HepG2 (cell line): ENCODE measurements around the gene BYSL. TPM values are rescaled to one million over a fixed set of nuclear protein-coding genes. Genes with fewer than 3 reads are reported as not detected.

Source experiments
- ATAC-seq: fragments of 200-7000 bp; cut with Tn5 transposase; 3 replicates; pipeline ENCODE4 v1.9.1; 2020; ENCODE audit warnings: mild to moderate bottlenecking, moderate library complexity
- BruUV-seq: library from RNA; stranded (reverse); fragments of 400-500 nt; replicated peaks from 2 replicates; lab custom pipeline; 2021; lab: Mats Ljungman, UMichigan
- CTCF ChIA-PET: fragments of 300-600 bp; formaldehyde crosslinking; extraction: SDS; loops from one replicate; lab custom pipeline; 2021; ENCODE audit warnings: low total read pairs, inconsistent platforms, low intra/inter-chr PET ratio; lab: Yijun Ruan, JAX
- POLR2A ChIA-PET: fragments of 350-600 bp; sonication (Branson Sonifier 250); formaldehyde crosslinking; loops from one replicate; lab custom pipeline; 2020; ENCODE audit warnings: antibody characterized with exemption, inconsistent platforms; lab: Yijun Ruan, JAX
- DNase-seq: peaks from one replicate; pipeline ENCODE4 v3.0.0-alpha.2; 2015; ENCODE audit warnings: low spot score
- FAIRE-seq: peaks from 3 replicates; lab custom pipeline; 2011; peaks lifted over from hg19 to GRCh38; lab: Jason Lieb, UNC
- H2AFZ ChIP-seq: one replicate; pipeline ENCODE4 v1.6.1; 2011; ENCODE audit warnings: low read length, inconsistent platforms
- H3K27ac ChIP-seq: fragments of 300-600 bp; 3 replicates; pipeline ENCODE4 v1.8.0; 2011; ENCODE audit warnings: mixed run types, mild to moderate bottlenecking, mixed read lengths, low read length, inconsistent platforms; ENCODE audit not compliant: insufficient read depth; ENCODE audit errors: extremely low read length
- H3K27me3 ChIP-seq, 2 experiments: fragments of 200-600 bp in 1 of 2; 2 replicates in 1 of 2; 3 replicates in 1 of 2; pipeline versions ENCODE4 v1.6.0 to v1.8.0; 2011; ENCODE audit warnings: low read length in 2 of 2, mild to moderate bottlenecking in 2 of 2, moderate library complexity in 2 of 2, inconsistent platforms in 1 of 2; ENCODE audit not compliant: insufficient read depth in 2 of 2, control insufficient read depth in 1 of 2
- H3K36me3 ChIP-seq, 2 experiments: fragments of 200-600 bp in 1 of 2; replicated peaks in 1 of 2; 2 replicates in 1 of 2; 3 replicates in 1 of 2; pipeline versions ENCODE4 v1.5.1 to v1.8.0; 2011; ENCODE audit warnings: low read length in 2 of 2, inconsistent platforms in 1 of 2; ENCODE audit not compliant: insufficient read depth in 2 of 2, control insufficient read depth in 1 of 2
- H3K4me1 ChIP-seq: 2 replicates; pipeline ENCODE4 v1.5.1; 2012; ENCODE audit warnings: low read length, inconsistent platforms; ENCODE audit not compliant: insufficient read depth
- H3K4me2 ChIP-seq: 2 replicates; pipeline ENCODE4 v1.6.0; 2011; ENCODE audit warnings: low read depth, low read length, inconsistent platforms
- H3K4me3 ChIP-seq, 3 experiments: fragments of 200-600 bp in 1 of 3; sonication (generic), shearing (Covaris generic) in 1 of 3; replicated peaks in 1 of 3; 2 replicates each; pipeline ENCODE4 v1.5.1; 2011 to 2016; ENCODE audit warnings: low read length in 3 of 3, inconsistent platforms in 2 of 3, low read depth in 2 of 3, mild to moderate bottlenecking in 2 of 3, control low read depth in 1 of 3, mixed read lengths in 1 of 3; ENCODE audit not compliant: insufficient read depth in 1 of 3
- H3K79me2 ChIP-seq: one replicate; pipeline ENCODE4 v1.6.1; 2011; ENCODE audit warnings: low read length, inconsistent platforms; ENCODE audit not compliant: insufficient read depth
- H3K9ac ChIP-seq: 2 replicates; pipeline ENCODE4 v1.6.0; 2011; ENCODE audit warnings: mild to moderate bottlenecking, low read depth, low read length, inconsistent platforms; ENCODE audit not compliant: insufficient read depth
- H3K9me3 ChIP-seq: 2 replicates; pipeline ENCODE4 v1.5.1; 2012; ENCODE audit warnings: mild to moderate bottlenecking, low read length
- H4K20me1 ChIP-seq: 2 replicates; pipeline ENCODE4 v1.6.0; 2011; ENCODE audit warnings: inconsistent platforms, mild to moderate bottlenecking, low read length, moderate library complexity; ENCODE audit not compliant: insufficient read depth
- DDIT3 ChIP-seq: sonication (generic); formaldehyde crosslinking; IDR thresholded peaks from 2 replicates; pipeline ENCODE4 v1.4.0; 2020; ENCODE audit warnings: mild to moderate bottlenecking, missing genetic modification reagents
- FOSL2 ChIP-seq: sonication (generic); formaldehyde crosslinking; IDR thresholded peaks from 2 replicates; pipeline ENCODE4 v1.4.0; 2020; ENCODE audit warnings: missing genetic modification reagents
- IKZF4 ChIP-seq: sonication (generic); formaldehyde crosslinking; IDR thresholded peaks from 2 replicates; pipeline ENCODE4 v1.5.1; 2020; ENCODE audit warnings: borderline replicate concordance, mild to moderate bottlenecking, low read depth, missing genetic modification reagents; ENCODE audit errors: not compliant biosample characterization
- ISX ChIP-seq: sonication (generic); formaldehyde crosslinking; conservative IDR thresholded peaks from 2 replicates; pipeline ENCODE4 v1.5.0; 2020; ENCODE audit warnings: missing genetic modification reagents
- NR2C2 ChIP-seq: sonication (generic); formaldehyde crosslinking; IDR thresholded peaks from 2 replicates; pipeline ENCODE4 v1.4.0; 2020; ENCODE audit warnings: missing genetic modification reagents, mild to moderate bottlenecking, moderate library complexity, borderline replicate concordance
- SKI ChIP-seq: fragments of 450-650 bp; IDR thresholded peaks from one replicate; pipeline ENCODE4 v1.6.1; 2018; ENCODE audit warnings: mild to moderate bottlenecking; ENCODE audit not compliant: partially characterized antibody
- SSRP1 ChIP-seq: IDR thresholded peaks from 2 replicates; pipeline ENCODE4 v1.6.1; 2016; ENCODE audit warnings: control low read depth
- TARDBP ChIP-seq: sonication (generic); formaldehyde crosslinking; IDR thresholded peaks from 2 replicates; pipeline ENCODE4 v1.8.0; 2022; ENCODE audit warnings: mild to moderate bottlenecking, missing genetic modification reagents
- TCF7L2 ChIP-seq: IDR thresholded peaks from 2 replicates; pipeline ENCODE4 v1.6.1; 2011; ENCODE audit warnings: mild to moderate bottlenecking, low read depth, low read length, moderate library complexity
- ZNF710 ChIP-seq: sonication (generic); formaldehyde crosslinking; IDR thresholded peaks from 2 replicates; pipeline ENCODE4 v1.5.0; 2020; ENCODE audit warnings: mild to moderate bottlenecking, missing genetic modification reagents, borderline replicate concordance
- ZNF879 ChIP-seq: sonication (generic); formaldehyde crosslinking; IDR thresholded peaks from 2 replicates; pipeline ENCODE4 v1.8.1; 2023; ENCODE audit warnings: missing genetic modification reagents
- WGBS: methylation state at CpG from one replicate; pipeline ENCODE4 v1.1.6; 2017; ENCODE audit warnings: low lambda C conversion rate; 5-methylcytosine and 5-hydroxymethylcytosine counted together
- in situ Hi-C: cut with HindIII; loops from 2 replicates; pipeline ENCODE4 v1.10.0; 2017; ENCODE audit warnings: low pct_unique_long_range_greater_than_20kb; ENCODE audit not compliant: extremely low pct_ligation_motif_present
- intact Hi-C: fragments of 100-400 bp; cut with micrococcal nuclease; formaldehyde crosslinking; loops from one replicate; pipeline ENCODE4 v1.10.0; 2022; ENCODE audit not compliant: unreplicated experiment
- polyA plus RNA-seq, 8 experiments: library from polyadenylated mRNA; depleted of rRNA in 3 of 8; stranded (reverse) in 7 of 8; unstranded in 1 of 8; fragments of >200 nt; fragmentation: Illumina TruSeq in 4 of 8; extraction: Trizol in 4 of 8; gene quantifications; 2 replicates each; pipeline versions ENCODE4 v1.2.1 to v1.2.3, GENCODE V29; 2011 to 2016; ENCODE audit warnings: low read depth in 4 of 8, missing spikeins in 1 of 8, mixed read lengths in 1 of 8; ENCODE audit not compliant: insufficient read depth in 1 of 8
- total RNA-seq, 5 experiments: library from RNA; depleted of rRNA; stranded (reverse); fragments of >200 nt; fragmentation: Illumina TruSeq; extraction: Trizol; gene quantifications; 2 replicates each; pipeline ENCODE4 v1.2.3, GENCODE V29; 2016; ENCODE audit warnings: low read depth in 1 of 5
- TF ChIP-seq, protein P1 (sequence below): sonication (generic); formaldehyde crosslinking; IDR thresholded peaks from 2 replicates; pipeline ENCODE4 v1.4.0; 2020; ENCODE audit warnings: mild to moderate bottlenecking, missing genetic modification reagents
- TF ChIP-seq, protein P2 (sequence below): sonication (generic); formaldehyde crosslinking; IDR thresholded peaks from 2 replicates; pipeline ENCODE4 v1.4.0; 2020; ENCODE audit warnings: mild to moderate bottlenecking, missing genetic modification reagents

Gene BYSL
- total and polyA plus RNA-seq, 2 of the 13 experiments (the other 11 are each of a cell fraction or from before 2014, with no cell fraction given) = 27.9 to 28.6 TPM

DNA sequence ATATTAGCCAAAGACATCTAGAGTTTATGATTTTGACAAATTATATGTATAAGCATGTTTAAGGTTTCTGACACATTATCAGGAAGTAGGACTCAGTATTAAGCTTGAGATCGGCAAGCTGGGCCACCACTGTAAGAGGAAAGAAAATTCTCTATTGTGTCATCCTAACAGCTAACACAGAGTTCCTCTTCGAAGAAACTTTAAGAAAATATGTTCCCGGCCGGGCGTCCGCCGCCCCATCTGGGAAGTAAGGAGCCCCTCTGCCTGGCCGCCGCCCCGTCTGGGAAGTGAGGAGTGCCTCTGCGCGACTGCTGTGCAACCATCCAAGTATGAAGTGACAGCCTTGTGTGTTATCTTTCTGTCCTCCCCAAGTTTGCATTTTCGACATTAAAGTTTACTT lies 49.2 kb upstream of the BYSL start:
- Histone ChIP-seq H3K9ac (no peak overlapping the region), H3K27me3 (no peaks in the 10 kb centered on the region), H3K79me2 (no peaks in the 10 kb centered on the region), H3K36me3 (no peaks in the 10 kb centered on the region), H4K20me1 (no peaks in the 10 kb centered on the region), H2AFZ (no peak overlapping the region), H3K4me2 (no peak overlapping the region), H3K4me1 (peaks cover 12% of the 10 kb centered on the region), H3K9me3 (no peaks in the 10 kb centered on the region), H3K27ac (no peak overlapping the region), H3K4me3 (no peak overlapping the region)
- BruUV-seq = no TSS peak
- ATAC-seq (no peak), DNase-seq (no peak), FAIRE-seq (no peak)
- POLR2A ChIA-PET = no interaction called here
- in situ Hi-C loops = no loop called here
- intact Hi-C loops = no loop called here
- WGBS = 95% methylated on average over 13 of the region's 13 CpGs
- CTCF ChIA-PET = no interaction called here
- TF ChIP-seq ISX (CRISPR knock-in tag) = no peak

DNA sequence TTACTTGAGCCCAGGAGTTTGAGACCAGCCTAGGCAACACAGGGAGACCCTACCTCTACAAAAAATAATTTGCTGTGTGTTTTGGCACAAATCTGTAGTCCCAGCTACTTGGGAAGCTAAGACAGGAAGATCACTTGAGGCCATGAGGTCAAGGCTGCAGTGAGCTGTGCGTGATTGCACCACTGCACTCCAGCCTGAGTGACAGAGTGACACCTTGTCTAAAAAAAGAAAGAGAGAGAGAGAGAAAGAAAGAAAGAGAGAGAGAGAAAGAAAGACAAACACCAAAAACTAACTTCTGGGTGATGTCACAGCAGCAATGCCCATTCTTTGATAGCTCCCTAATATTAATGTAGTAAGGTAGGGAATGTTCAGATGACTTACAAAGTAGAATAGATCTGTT lies 46.6 kb upstream of the BYSL start:
- DNase-seq = no peak
- 62% methylated on average over 1 of the region's 1 CpG for WGBS
- ChIA-PET CTCF (no interaction called here), POLR2A (no interaction called here)
- Histone ChIP-seq H3K4me3 (no peak overlapping the region), H3K4me1 (peaks cover 29% of the 10 kb centered on the region), H3K9me3 (no peaks in the 10 kb centered on the region), H3K27ac (no peak overlapping the region), H3K27me3 (no peaks in the 10 kb centered on the region), H3K9ac (no peak overlapping the region), H3K79me2 (no peaks in the 10 kb centered on the region), H3K36me3 (no peaks in the 10 kb centered on the region), H4K20me1 (no peaks in the 10 kb centered on the region), H3K4me2 (no peak overlapping the region), H2AFZ (no peak overlapping the region)
- no peak for ATAC-seq
- no peak for FAIRE-seq
- no TSS peak for BruUV-seq
- intact Hi-C loops (no loop called here), in situ Hi-C loops (no loop called here)
- no peak for TF ChIP-seq TARDBP (CRISPR knock-in tag)
- TF ChIP-seq TCF7L2 = no peak
- TF ChIP-seq IKZF4 (CRISPR knock-in tag) = no peak
- TF ChIP-seq, protein P1, sequence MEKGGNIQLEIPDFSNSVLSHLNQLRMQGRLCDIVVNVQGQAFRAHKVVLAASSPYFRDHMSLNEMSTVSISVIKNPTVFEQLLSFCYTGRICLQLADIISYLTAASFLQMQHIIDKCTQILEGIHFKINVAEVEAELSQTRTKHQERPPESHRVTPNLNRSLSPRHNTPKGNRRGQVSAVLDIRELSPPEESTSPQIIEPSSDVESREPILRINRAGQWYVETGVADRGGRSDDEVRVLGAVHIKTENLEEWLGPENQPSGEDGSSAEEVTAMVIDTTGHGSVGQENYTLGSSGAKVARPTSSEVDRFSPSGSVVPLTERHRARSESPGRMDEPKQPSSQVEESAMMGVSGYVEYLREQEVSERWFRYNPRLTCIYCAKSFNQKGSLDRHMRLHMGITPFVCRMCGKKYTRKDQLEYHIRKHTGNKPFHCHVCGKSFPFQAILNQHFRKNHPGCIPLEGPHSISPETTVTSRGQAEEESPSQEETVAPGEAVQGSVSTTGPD (CRISPR knock-in tag) = no peak
- no peak for TF ChIP-seq SKI
- TF ChIP-seq ZNF710 (CRISPR knock-in tag) = peak; percentile 61; the same call in 1 of the 2 replicates
- TF ChIP-seq ZNF879 (CRISPR knock-in tag) = no peak
- TF ChIP-seq FOSL2 (CRISPR knock-in tag) = no peak
- TF ChIP-seq SSRP1 = no peak
- TF ChIP-seq, protein P2, sequence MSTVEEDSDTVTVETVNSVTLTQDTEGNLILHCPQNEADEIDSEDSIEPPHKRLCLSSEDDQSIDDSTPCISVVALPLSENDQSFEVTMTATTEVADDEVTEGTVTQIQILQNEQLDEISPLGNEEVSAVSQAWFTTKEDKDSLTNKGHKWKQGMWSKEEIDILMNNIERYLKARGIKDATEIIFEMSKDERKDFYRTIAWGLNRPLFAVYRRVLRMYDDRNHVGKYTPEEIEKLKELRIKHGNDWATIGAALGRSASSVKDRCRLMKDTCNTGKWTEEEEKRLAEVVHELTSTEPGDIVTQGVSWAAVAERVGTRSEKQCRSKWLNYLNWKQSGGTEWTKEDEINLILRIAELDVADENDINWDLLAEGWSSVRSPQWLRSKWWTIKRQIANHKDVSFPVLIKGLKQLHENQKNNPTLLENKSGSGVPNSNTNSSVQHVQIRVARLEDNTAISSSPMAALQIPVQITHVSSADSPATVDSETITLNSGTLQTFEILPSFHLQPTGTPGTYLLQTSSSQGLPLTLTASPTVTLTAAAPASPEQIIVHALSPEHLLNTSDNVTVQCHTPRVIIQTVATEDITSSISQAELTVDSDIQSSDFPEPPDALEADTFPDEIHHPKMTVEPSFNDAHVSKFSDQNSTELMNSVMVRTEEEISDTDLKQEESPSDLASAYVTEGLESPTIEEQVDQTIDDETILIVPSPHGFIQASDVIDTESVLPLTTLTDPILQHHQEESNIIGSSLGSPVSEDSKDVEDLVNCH = no peak
- TF ChIP-seq NR2C2 = no peak
- no peak for TF ChIP-seq DDIT3
